Iris pigment epithelial cell (primary cell): ENCODE data around the gene DEPP1.

Experiments
- DNase-seq: peaks from one replicate; pipeline ENCODE4 v3.0.0-alpha.2; 2011; ENCODE audit warnings: low read depth

DEPP1 gene

GRCh38 chr10:44993922-44994751 is 15.5 kb upstream of the DEPP1 start:
- DNase-seq: peak; percentile 88

GRCh38 chr10:44993226-44993921 is 14.8 kb upstream of the DEPP1 start:
- DNase-seq: no peak

- no peak for DNase-seq
These were observed 14.2 kb upstream of the DEPP1 start for GRCh38 chr10:44992732-44993225.

- DNase-seq: no peak
These were observed 13.6 kb upstream of the DEPP1 start for GRCh38 chr10:44992070-44992731.

GRCh38 chr10:44991571-44991970 is 13.0 kb upstream of the DEPP1 start:
- no peak for DNase-seq

GRCh38 chr10:44990965-44991364 is 12.4 kb upstream of the DEPP1 start:
- DNase-seq: no peak

- DNase-seq: no peak
These were observed 11.7 kb upstream of the DEPP1 start for GRCh38 chr10:44990302-44990655.

- DNase-seq: no peak
These were observed 11.1 kb upstream of the DEPP1 start for GRCh38 chr10:44989597-44990301.

GRCh38 chr10:44988957-44989585 is 10.5 kb upstream of the DEPP1 start:
- no peak for DNase-seq

- peak; percentile 49 for DNase-seq
These were observed 8.1 kb upstream of the DEPP1 start for GRCh38 chr10:44986670-44987069.

- no peak for DNase-seq
These were observed 7.6 kb upstream of the DEPP1 start for GRCh38 chr10:44986179-44986578.

- DNase-seq: peak; percentile 59
These were observed 6.6 kb upstream of the DEPP1 start for GRCh38 chr10:44985175-44985681.

- no peak for DNase-seq
These were observed 6.1 kb upstream of the DEPP1 start for GRCh38 chr10:44984671-44985101.

GRCh38 chr10:44983895-44984278 is 5.3 kb upstream of the DEPP1 start:
- DNase-seq: no peak

- no peak for DNase-seq
These were observed 4.7 kb upstream of the DEPP1 start for GRCh38 chr10:44983066-44983894.

GRCh38 chr10:44982496-44982895 is 3.9 kb upstream of the DEPP1 start:
- no peak for DNase-seq

- no peak for DNase-seq
These were observed 3.5 kb upstream of the DEPP1 start for GRCh38 chr10:44982114-44982460.

- peak; percentile 93 for DNase-seq
These were observed 2.8 kb upstream of the DEPP1 start for GRCh38 chr10:44981172-44982113.
